Adrenal gland (tissue), 19 donors: ENCODE measurements around the gene RRH. TPM values are rescaled to one million over a fixed set of nuclear protein-coding genes. Genes with fewer than 3 reads are reported as not detected.
"Not testable (repeated sequence)": the region's sequence is repeated elsewhere in the genome, so short reads cannot be mapped to it uniquely, and the experiment has no call there.

ENCODE experiments used
- DNase-seq, 7 donors: peaks; one replicate each; pipeline ENCODE4 v3.0.0-alpha.2; 2019 to 2020
- H3K27ac ChIP-seq, 5 donors: fragments of 200-600 bp; sonication (generic) in 4 of 5; 1 replicate in 3 of 5; 2 replicates in 2 of 5; pipeline versions ENCODE4 v1.5.1 to v1.8.0; 2016 to 2020; ENCODE audit warnings: mild to moderate bottlenecking in 1 of 5
- H3K27me3 ChIP-seq: fragments of 200-600 bp; 2 replicates; pipeline ENCODE4 v1.8.0; 2021
- H3K36me3 ChIP-seq, 2 donors: fragments of 200-600 bp; replicated peaks in 1 of 2; 1 replicate in 1 of 2; 2 replicates in 1 of 2; pipeline versions ENCODE4 v1.5.1 to v1.8.0; 2018 to 2022
- H3K4me1 ChIP-seq, 2 donors: fragments of 200-600 bp; replicated peaks in 1 of 2; 1 replicate in 1 of 2; 2 replicates in 1 of 2; pipeline versions ENCODE4 v1.5.1 to v1.8.0; 2018 to 2021
- H3K4me3 ChIP-seq, 4 donors: fragments of 200-600 bp; sonication (generic) in 3 of 4; one replicate each; pipeline ENCODE4 v1.5.1; 2016 to 2018
- H3K9me3 ChIP-seq, 3 donors: fragments of 200-600 bp; sonication (generic) in 1 of 3; replicated peaks in 1 of 3; 1 replicate in 2 of 3; 2 replicates in 1 of 3; pipeline versions ENCODE4 v1.5.1 to v1.8.0; 2016 to 2021
- CTCF ChIP-seq, 6 experiments: fragments of 450-650 bp in 4 of 6; fragments of 200-600 bp in 2 of 6; sonication (generic) in 1 of 6; IDR thresholded peaks; 1 replicate in 5 of 6; 2 replicates in 1 of 6; pipeline versions ENCODE4 v1.5.1 to v1.8.0; 2016 to 2021; ENCODE audit warnings: antibody characterized with exemption in 6 of 6, mild to moderate bottlenecking in 2 of 6, moderate library complexity in 1 of 6
- POLR2A ChIP-seq, 2 donors: fragments of 450-650 bp; IDR thresholded peaks; one replicate each; pipeline ENCODE4 v1.6.1; 2017; ENCODE audit warnings: antibody characterized with exemption in 2 of 2, mild to moderate bottlenecking in 2 of 2, moderate library complexity in 1 of 2
- WGBS, 4 donors: extraction: QIAGEN DNeasy Blood & Tissue Kit in 2 of 4; methylation state at CpG; one replicate each; pipeline versions ENCODE4 v1.1.5 to v1.1.7; 2013 to 2017; 5-methylcytosine and 5-hydroxymethylcytosine counted together
- intact Hi-C, 2 donors: fragments of 100-400 bp; cut with DNase I; formaldehyde crosslinking; loops; one replicate each; pipeline versions ENCODE4 v1.14.1 to v1.15.0; 2022 to 2023
- long read RNA-seq, 10 donors: library from polyadenylated mRNA in 3 of 10; unstranded in 2 of 10; stranded (forward) in 1 of 10; transcript quantifications; one replicate each; pipeline ENCODE4 v2.0.0 and lab custom pipeline, GENCODE V29; 2021 to 2026
- polyA plus RNA-seq, 3 donors: library from polyadenylated mRNA; stranded (reverse); fragments of 200-250 nt in 2 of 3; fragments of 350-450 nt in 1 of 3; fragmentation: Illumina TruSeq in 1 of 3; extraction: RNeasy Lipid Tissue Mini Kit (QIAGEN cat#74804) in 1 of 3; gene quantifications; one replicate each; pipeline ENCODE4 v1.2.3, GENCODE V29; 2013 to 2014
- total RNA-seq, 9 donors: library from RNA; depleted of rRNA in 4 of 9; stranded (reverse); fragments of >200 nt in 4 of 9; fragments of 120-200 nt in 1 of 9; fragmentation: NEBNext Ultra II Directional in 1 of 9; extraction: Animal tissue kit (Norgen Biotek cat#: 25700) in 1 of 9; gene quantifications; one replicate each; pipeline versions ENCODE4 v1.1.0 to v1.2.4, GENCODE V29; 2013 to 2023
- donor health status: healthy with polysubstance abuse.
- donor health status: Bipolar disorder and iron deficiency.
- donor health status: DM: yes; HTN: yes; CAD: no.
- donor health status: DM: no; HTN: no; CAD: no.
- donor health status: DM: no; HTN: no; CAD: no.
- donor health status: DM: yes; HTN: yes; CAD: no.

RRH gene, protein sequence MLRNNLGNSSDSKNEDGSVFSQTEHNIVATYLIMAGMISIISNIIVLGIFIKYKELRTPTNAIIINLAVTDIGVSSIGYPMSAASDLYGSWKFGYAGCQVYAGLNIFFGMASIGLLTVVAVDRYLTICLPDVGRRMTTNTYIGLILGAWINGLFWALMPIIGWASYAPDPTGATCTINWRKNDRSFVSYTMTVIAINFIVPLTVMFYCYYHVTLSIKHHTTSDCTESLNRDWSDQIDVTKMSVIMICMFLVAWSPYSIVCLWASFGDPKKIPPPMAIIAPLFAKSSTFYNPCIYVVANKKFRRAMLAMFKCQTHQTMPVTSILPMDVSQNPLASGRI
- under 1 TPM in 4 of 9 donors, not detected in 5; 0.23 to 0.67 (median 0.40) TPM for total RNA-seq
- under 1 TPM; 0.17 to 0.46 (median 0.24) TPM for polyA plus RNA-seq
- long read RNA-seq, donor 1: 0 reads
- long read RNA-seq, donor 2: 0 reads
- long read RNA-seq, donor 3: 0 reads
- long read RNA-seq, donor 4: 0 reads
- long read RNA-seq, donor 5: 0 reads
- long read RNA-seq, donor 6: 0 reads
- long read RNA-seq, donor 7: 0 reads
- long read RNA-seq, donor 8: 0 reads
- long read RNA-seq, donor 9: 0 reads
- long read RNA-seq, donor 10: 0 reads

GRCh38 chr4:109827672-109828071, at the start of gene RRH:
Gene RRH, plus strand, starts transcription at chr4:109827972. Its CDS starts 56 bp downstream, at chr4:109828028.
- no peak for TF ChIP-seq CTCF (IDR thresholded peaks at IDR 0.05)
- no peak for TF ChIP-seq POLR2A (IDR thresholded peaks at IDR 0.05)
- no peak for DNase-seq
- WGBS, 4 donors: 89 to 97% (median 94%) methylated on average over 2 of the region's 2 CpGs
- H3K27me3 ChIP-seq: no peaks in the 10 kb centered on the region
- peaks cover 0 to 26% of the 10 kb centered on the region in 2 donors for H3K36me3 ChIP-seq
- H3K4me3 ChIP-seq: no peak within 1 kb of the TSS
- intact Hi-C loops: loop anchor here in 1 of 2 donors (5.0 kb wide), 1 partner anchor 405 kb away; no protein-coding TSS in a partner anchor
- H3K4me1 ChIP-seq: no peaks in the 10 kb centered on the region
- no peaks in the 10 kb centered on the region for H3K9me3 ChIP-seq
- H3K27ac ChIP-seq: no peak within 1 kb of the TSS

- H3K36me3 ChIP-seq, H3K27ac ChIP-seq, H3K4me1 ChIP-seq, DNase-seq, H3K9me3 ChIP-seq, H3K4me3 ChIP-seq, H3K27me3 ChIP-seq, intact Hi-C loops: not testable (repeated sequence)
- 76 to 90% (median 81%) methylated on average over 2 of the region's 2 CpGs for WGBS, 4 donors
Measured at GRCh38 chr4:109782092-109782491, 45.7 kb upstream of the RRH start.

DNA sequence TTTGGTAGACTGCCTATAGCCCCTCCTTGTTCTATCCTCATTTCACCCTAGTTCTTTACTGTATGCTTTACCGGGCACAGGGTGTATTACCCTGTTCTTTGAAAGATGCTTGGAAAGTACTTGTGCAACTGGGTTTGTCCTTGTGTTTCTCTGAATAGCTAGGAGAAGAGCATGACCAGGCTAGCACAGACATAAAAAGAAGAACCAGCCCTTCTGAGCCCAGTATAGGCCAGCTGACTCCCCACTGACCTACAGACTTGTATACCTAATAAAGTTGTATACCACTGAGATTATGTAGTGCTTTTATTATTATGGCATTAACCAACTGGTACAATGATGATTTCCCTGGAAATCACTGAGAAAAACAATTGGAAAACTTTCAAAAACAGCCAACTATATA, 40.9 kb upstream of the RRH start:
- H3K4me1 ChIP-seq: no peaks in the 10 kb centered on the region
- H3K27me3 ChIP-seq: no peaks in the 10 kb centered on the region
- no peak overlapping the region for H3K27ac ChIP-seq
- intact Hi-C loops: no loop called here
- 82 to 97% (median 92%) methylated on average over 1 of the region's 1 CpG for WGBS, 4 donors
- H3K36me3 ChIP-seq: no peaks in the 10 kb centered on the region
- DNase-seq: no peak
- no peak overlapping the region for H3K4me3 ChIP-seq
- TF ChIP-seq POLR2A (IDR thresholded peaks at IDR 0.05) (no peak), CTCF (IDR thresholded peaks at IDR 0.05) (no peak)
- H3K9me3 ChIP-seq: peaks cover 0 to 9% (median 0%) of the 10 kb centered on the region in 3 donors

- Histone ChIP-seq H3K36me3 (no peaks in the 10 kb centered on the region), H3K27me3 (no peaks in the 10 kb centered on the region), H3K4me1 (no peaks in the 10 kb centered on the region), H3K9me3 (peaks cover 0 to 9% (median 0%) of the 10 kb centered on the region in 3 donors), H3K27ac (no peak overlapping the region), H3K4me3 (no peak overlapping the region)
- no peak for DNase-seq
- intact Hi-C loops: no loop called here
- no peak for TF ChIP-seq POLR2A (IDR thresholded peaks at IDR 0.05)
- TF ChIP-seq CTCF (IDR thresholded peaks at IDR 0.05): no peak
- 88 to 100% (median 92%) methylated on average over 1 of the region's 1 CpG for WGBS, 4 donors
Measured at GRCh38 chr4:109787807-109788206, 40.0 kb upstream of the RRH start.
